Measurements from ENCODE around the gene LCE1E.

Gene LCE1E

GRCh38 chr1:152777510-152778137, 8.4 kb upstream of the LCE1E start:
- DNase-seq (ENCODE audit: low spot score), result no peak

DNA sequence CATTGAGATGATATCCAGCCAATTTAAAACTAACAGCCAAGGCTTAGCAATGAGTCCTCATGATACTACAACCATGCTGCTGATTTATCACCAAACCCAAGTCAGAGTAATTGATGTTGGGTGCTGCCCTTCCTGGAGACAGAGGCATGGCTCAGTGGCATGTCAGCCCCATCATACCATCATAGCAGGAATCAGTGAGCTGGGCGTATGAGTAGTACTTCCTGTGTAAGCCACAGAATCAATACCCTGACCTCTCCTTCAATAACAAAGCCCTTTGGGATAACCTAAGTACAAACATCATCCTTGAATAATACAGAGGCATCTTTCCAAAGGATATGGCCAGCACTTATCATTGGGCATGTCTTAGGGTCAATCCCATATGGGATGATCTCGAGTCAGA, 3.0 kb upstream of the LCE1E start:
- no peak for DNase-seq (ENCODE audit: low spot score)

DNA sequence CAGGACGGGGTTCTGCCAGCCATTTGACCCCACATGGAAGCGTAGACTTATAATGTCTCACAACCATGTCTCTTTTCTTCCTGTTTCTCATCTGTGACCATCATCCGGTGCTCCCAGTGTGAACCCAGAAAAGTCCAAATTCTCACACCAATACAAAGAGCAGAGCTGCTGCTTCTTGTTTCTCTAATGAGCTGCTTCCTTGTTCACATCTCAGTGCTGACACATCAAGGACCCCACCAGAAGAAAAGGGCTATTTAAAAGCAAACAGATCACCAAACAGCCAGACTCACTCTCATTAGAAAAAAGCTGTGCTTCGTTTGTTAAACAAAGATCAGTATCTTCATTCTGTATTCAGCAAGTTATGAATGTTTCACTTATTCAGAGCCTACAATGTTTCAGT, 9.6 kb downstream of the LCE1E start:
- no peak for DNase-seq (ENCODE audit: low spot score)

GRCh38 chr1:152796421-152796820, 10.4 kb downstream of the LCE1E start, which contains the start of gene LCE1D:
TSS of gene LCE1D (plus strand) at chr1:152796721. CDS start at chr1:152797795, 1,074 bp downstream.
- no peak for DNase-seq (ENCODE audit: low spot score)

- DNase-seq (ENCODE audit: low spot score), result no peak
Measured at GRCh38 chr1:152801333-152801732, 15.3 kb downstream of the LCE1E start.

- no peak for DNase-seq (ENCODE audit: low spot score)
Measured at GRCh38 chr1:152806576-152806975, 20.5 kb downstream of the LCE1E start, which contains the start of gene LCE1C. TSS of gene LCE1C (minus strand) at chr1:152806651. CDS start at chr1:152805478, 1,173 bp downstream.

- DNase-seq (ENCODE audit: low spot score), result no peak
Measured at GRCh38 chr1:152811050-152811449, 25.0 kb downstream of the LCE1E start.

DNA sequence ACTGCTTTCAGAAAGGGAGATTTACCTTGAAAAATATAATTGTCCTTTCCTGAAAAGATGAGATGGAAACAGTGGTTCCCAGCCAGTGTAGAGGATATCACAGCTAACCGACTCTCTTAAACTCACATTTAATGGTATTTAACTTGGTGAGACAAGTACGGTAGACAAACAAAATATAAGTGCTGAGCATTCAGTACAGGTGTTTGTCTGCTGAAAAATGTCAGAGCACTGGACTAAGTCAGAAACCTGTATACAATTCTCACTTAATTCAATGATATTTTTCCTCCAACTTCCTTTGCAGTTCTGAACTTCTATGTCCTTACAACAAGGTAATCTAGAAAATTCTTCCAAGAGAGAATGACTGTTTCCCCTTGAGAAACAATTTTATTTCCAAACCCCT, 25.6 kb downstream of the LCE1E start, which contains the start of gene LCE1B:
LCE1B (plus strand) TSS at position 301 of the 400 bp plus-strand sequence. CDS start 476 bp downstream, outside the sequence.
- no peak for DNase-seq (ENCODE audit: low spot score)

GRCh38 chr1:152817309-152817708, 31.3 kb downstream of the LCE1E start:
- no peak for DNase-seq (ENCODE audit: low spot score)

DNA sequence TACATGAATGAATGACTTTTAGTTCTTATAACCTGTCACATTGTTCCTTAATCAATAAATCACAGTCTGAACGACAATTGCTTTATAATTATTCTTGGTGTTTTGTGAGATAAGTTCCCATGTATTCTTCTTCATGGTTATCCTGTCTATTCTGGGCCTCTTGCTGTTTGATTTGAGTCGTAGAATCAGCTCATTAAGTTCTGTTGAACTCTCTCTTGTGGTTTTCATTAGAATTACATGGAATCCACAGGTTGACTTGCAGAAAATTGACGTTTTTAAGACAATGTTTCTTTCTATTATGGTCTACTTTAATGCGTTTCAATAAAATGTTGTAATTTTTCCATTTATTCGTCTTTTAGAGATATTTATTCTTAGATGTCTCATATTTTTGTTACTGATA, 37.2 kb downstream of the LCE1E start:
- DNase-seq (ENCODE audit: low spot score), result no peak

DNA sequence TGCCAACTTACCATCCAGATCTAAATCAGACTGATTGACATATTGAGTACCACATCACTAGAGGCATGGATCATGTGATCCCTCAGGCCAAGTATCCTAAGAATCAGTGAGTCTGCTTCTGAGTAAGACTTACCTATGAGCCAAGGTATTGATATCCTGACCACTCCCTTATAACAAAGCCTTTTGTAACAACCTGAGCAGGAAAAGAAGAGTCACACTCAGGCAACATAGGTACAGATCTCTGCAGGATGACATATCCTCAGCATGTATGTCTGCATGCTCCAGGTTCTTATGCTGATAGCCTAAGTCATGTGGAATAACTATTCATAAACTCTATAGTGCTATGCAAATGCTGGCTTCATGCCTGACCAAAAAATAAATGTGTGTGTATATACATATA, 38.9 kb downstream of the LCE1E start:
- no peak for DNase-seq (ENCODE audit: low spot score)

GRCh38 chr1:152827173-152827572, 41.1 kb downstream of the LCE1E start, which contains the start of gene LCE1A:
TSS of gene LCE1A (plus strand) at chr1:152827473. CDS start at chr1:152827473, 0 bp downstream.
- DNase-seq (ENCODE audit: low spot score), result no peak

- no peak for DNase-seq (ENCODE audit: low spot score)
Measured at GRCh38 chr1:152836870-152837269, 50.8 kb downstream of the LCE1E start.

Data from putamen (tissue), 1 donor.